Measurements from ENCODE around the gene HOPX. TPM values are rescaled to one million over a fixed set of nuclear protein-coding genes. Genes with fewer than 3 reads are reported as not detected.

HOPX gene
- total and polyA plus RNA-seq, 2 of the 4 experiments (the other 2 are of a cell fraction), result 1.3 to 1.7 TPM

DNA sequence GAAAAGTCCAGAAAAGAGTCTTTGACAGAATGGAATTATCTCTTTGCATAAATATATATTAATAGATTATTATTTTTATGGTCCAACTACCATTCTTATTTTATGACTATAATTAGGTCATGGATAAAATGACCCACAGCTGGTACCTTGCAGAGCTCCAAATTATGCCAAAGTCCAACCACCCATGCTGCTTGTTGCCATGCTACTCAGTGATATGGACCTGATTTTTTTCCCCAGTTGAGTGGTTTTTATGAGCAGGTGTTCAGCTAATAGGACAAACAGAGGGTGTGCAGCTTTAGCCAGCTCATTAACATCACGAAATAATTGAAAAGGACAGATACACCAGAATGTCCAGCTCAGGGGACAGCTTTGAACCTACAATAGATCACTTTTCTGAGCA is 9.7 kb downstream of the HOPX start:
- Histone ChIP-seq H3K4me1 (ENCODE audit: control insufficient read depth, insufficient read depth, low read length) (no peaks in the 10 kb centered on the region), H3K18ac (ENCODE audit: low read depth, low read length) (no peak overlapping the region), H3K27me3 (ENCODE audit: control insufficient read depth, insufficient read depth, low read length) (peaks cover 15% of the 10 kb centered on the region), H3K56ac (ENCODE audit: extremely low read depth, insufficient read depth, low read length) (no peak overlapping the region), H3K36me3 (ENCODE audit: control insufficient read depth, insufficient read depth, low read length) (no peaks in the 10 kb centered on the region), H3K23ac (ENCODE audit: low read depth, low read length) (no peak overlapping the region), H2BK20ac (ENCODE audit: low read depth, low read length) (no peak overlapping the region), H2BK120ac (ENCODE audit: low read depth, low read length) (no peak overlapping the region), H4K20me1 (ENCODE audit: insufficient read depth, low read length) (no peaks in the 10 kb centered on the region), H3K9me3 (ENCODE audit: control insufficient read depth, insufficient read depth, low read length) (0 out of 2 replicates have a peak, but pooled peaks cover 2% of the 10 kb centered on the region), H3K4me2 (ENCODE audit: low read depth, low read length) (no peak overlapping the region), H3K79me1 (ENCODE audit: low read depth in 1 of 2, low read length in 2 of 2) (no peaks in the 10 kb centered on the region), H4K5ac (ENCODE audit: low read depth, low read length) (no peak overlapping the region), H2BK15ac (ENCODE audit: low read depth, low read length) (no peak overlapping the region), H4K8ac (ENCODE audit: low read depth in 2 of 2, low read length in 2 of 2) (no peak overlapping the region), H3K14ac (replicated peaks; ENCODE audit: low read depth, low read length) (no peak overlapping the region), H2BK5ac (ENCODE audit: low read depth, low read length, poor library complexity, severe bottlenecking) (no peak overlapping the region), H3K4me3 (ENCODE audit: insufficient read depth, low read depth, low read length) (no peak overlapping the region), H2AFZ (replicated peaks; ENCODE audit: low read length, poor library complexity) (no peak overlapping the region), H3K9me1 (ENCODE audit: insufficient read depth, low read length) (no peaks in the 10 kb centered on the region), H4K91ac (ENCODE audit: insufficient read depth, low read depth, low read length) (no peak overlapping the region), H3K27ac (ENCODE audit: insufficient read depth, low read length) (no peak overlapping the region), H2AK9ac (replicated peaks; ENCODE audit: low read depth, low read length, poor library complexity) (no peak overlapping the region), H3K4ac (ENCODE audit: low read depth, low read length) (no peak overlapping the region), H2AK5ac (ENCODE audit: low read depth, low read length) (no peak overlapping the region), H3K9ac (ENCODE audit: low read depth, low read length) (no peak overlapping the region)
- POLR2A ChIA-PET (ENCODE audit: unreplicated experiment), result no interaction called here
- no TSS peak for BruUV-seq (replicated peaks)
- CTCF ChIA-PET, result interaction anchor here (0.6 to 1.4 kb wide), 3 partner anchors 10 to 119 kb away, joined by 3 to 4 read pairs (median 4); partner anchors contain the start of gene HOPX
- no peak for ATAC-seq (ENCODE audit: low read depth)
- intact Hi-C loops (cut with micrococcal nuclease), result no loop called here
- in situ Hi-C loops (cut with MboI; ENCODE audit: low sequenced_read_pairs), result no loop called here
- TF ChIP-seq SMC3 (IDR thresholded peaks at IDR 0.05; ENCODE audit: low read depth, low read length) (no peak), FOS (IDR thresholded peaks at IDR 0.05; ENCODE audit: low read depth, low read length) (no peak), MAFK (IDR thresholded peaks at IDR 0.05; ENCODE audit: low read depth, low read length) (no peak), RCOR1 (IDR thresholded peaks at IDR 0.05; ENCODE audit: insufficient replicate concordance, low read length) (no peak), POLR2A (IDR thresholded peaks at IDR 0.05; ENCODE audit: low read depth, low read length) (no peak)
- dilution Hi-C loops (cut with HindIII; ENCODE audit: low sequenced_read_pairs, unreplicated experiment), result no loop called here
- no peak for DNase-seq
- no CpG with 5 or more reads among the region's 1 CpG for WGBS, 2 experiments (ENCODE audit: extremely low coverage in 2 of 2, insufficient read length in 1 of 2)
